NOMO-1 treated with dmso at 0.1 percent for 144 hours (cell line): ENCODE data around the gene PDK3.

Source experiments
- DNase-seq: peaks from one replicate; lab custom pipeline; 2025; ENCODE audit not compliant: unreplicated experiment; lab: John Stamatoyannopoulos, UW

The PDK3 gene

GRCh38 chrX:24480400-24480865 is 15.3 kb downstream of the PDK3 start:
- no peak for DNase-seq

DNA sequence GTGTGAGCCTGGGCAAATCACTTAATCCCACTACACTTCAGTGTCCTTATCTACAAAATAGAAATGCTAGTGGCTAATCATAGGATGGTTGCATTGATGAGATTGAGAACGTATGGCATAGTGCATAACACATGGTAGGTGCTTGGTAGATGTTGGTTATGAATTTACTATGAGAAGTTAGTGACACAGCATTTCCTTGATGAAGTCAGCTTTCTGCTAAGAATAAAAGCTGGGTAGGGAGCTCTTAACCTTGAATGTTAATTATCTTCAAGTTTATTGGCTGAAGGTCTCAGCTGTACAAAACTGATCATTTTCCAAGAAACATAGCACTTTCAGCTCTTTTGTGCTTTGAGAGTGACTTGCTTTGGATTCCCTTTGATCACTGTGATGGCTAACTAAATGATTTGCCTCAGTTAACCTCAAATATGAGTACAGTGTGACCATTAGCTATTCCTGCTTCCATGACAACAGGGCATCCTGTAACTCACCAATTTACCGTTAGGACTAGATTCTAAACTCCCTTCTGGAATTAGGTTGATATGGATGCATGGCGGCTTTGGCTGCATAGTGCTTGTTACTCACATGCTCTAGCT is 17.8 kb downstream of the PDK3 start:
- DNase-seq, result no peak

DNA sequence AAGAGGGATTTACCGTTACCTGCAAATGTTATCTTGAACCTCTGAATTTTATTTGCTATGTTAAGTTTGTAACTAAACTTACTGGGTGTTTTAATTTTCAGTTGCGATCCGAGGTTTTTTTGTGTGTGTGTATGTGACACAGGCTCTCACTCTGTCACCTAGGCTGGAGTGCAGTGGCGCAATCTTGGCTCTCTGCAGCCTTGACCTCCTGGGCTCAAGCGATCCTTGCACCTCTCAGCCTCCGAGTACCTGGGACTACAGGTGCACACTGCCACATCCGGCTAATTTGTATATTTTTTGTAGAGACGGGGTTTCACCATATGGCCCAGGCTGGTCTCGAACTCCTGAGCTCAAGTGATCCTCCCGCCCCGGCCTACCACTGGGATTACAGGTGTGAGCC is 18.5 kb downstream of the PDK3 start:
- no peak for DNase-seq

- no peak for DNase-seq
Observed at GRCh38 chrX:24485323-24485722, 20.2 kb downstream of the PDK3 start.

- DNase-seq, result no peak
Observed at GRCh38 chrX:24485976-24486680, 21.0 kb downstream of the PDK3 start.

DNA sequence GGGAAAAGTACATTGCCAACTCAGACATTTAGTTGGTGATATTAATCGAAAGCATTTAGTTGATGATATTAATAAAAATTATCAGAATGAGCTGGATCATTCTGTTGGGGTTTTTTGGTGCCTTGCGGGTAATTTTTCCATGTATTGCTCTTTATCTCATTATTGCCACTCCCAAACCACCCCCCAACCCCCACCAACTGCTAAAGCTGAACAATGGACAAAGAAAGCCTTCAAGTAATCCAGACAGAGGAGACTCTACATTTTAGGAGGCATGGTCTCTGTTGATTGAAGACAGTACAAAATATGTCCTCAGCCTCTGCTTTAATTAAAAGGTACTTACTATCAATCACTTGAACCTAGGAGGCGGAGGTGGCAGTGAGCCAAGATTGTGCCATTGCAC is 22.5 kb downstream of the PDK3 start:
- DNase-seq, result no peak

DNA sequence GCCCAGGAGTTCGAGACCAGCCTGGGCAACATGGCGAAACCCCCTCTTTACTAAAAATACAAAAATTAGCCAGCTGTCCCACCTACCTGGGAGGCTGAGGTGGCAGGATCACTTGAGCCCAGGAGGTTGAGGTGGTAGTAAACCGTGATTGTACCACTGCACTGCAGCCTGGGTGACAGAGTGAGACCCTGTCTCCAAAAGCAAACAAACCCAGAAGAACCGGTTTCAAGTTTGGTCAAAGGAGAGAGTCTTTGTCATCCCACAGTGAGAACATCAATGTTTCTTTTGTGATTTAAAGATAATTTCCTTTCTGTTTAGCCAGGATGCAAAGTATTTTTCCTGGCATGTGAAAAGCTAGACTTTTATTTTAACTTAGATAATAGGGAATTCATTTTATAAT is 26.7 kb downstream of the PDK3 start:
- no peak for DNase-seq

- no peak for DNase-seq
Observed at GRCh38 chrX:24493740-24494581, 28.9 kb downstream of the PDK3 start.

DNA sequence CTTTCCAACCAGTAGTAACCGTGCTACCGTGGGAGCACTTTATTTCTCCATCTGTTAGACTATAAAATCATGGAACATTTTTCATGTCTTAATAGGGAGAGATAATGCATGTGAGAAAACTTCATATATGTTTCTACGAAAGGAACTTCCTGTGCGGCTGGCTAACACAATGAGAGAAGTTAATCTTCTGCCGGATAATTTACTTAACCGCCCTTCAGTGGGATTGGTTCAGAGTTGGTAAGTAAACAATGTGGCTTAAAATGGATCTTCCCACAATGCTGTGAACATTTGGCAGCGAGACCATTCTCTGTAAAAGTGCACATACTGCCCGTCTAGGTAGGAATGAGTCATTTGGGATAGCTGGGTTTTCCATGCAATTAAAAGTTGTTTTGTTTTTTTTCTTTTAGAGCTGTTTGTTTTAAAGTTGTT is 29.6 kb downstream of the PDK3 start:
- peak; percentile 17 for DNase-seq

- DNase-seq, result no peak
Observed at GRCh38 chrX:24495700-24496099, 30.6 kb downstream of the PDK3 start.

DNA sequence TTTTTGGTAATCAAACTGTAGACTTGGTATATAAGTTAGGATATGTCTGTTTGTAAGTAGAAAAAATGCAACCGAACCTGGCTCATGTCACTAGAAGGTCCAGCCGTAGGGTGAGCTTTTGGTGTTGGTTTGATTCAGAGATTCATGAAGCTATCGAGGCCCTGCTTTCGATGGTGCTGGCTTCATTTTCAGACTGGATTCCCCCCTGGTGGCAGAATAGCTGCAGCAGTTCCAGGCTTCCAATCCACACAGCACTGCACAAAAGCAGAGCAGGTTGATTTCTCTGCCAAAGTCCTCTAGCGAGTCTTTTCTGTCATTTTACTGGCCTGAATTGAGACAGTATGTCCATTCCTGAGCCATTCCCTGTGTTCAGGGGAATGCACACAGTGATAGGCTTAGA is 33.1 kb downstream of the PDK3 start:
- no peak for DNase-seq

- no peak for DNase-seq
Observed at GRCh38 chrX:24498975-24499374, 33.9 kb downstream of the PDK3 start.

GRCh38 chrX:24506082-24506481 is 41.0 kb downstream of the PDK3 start:
- DNase-seq, result no peak

- DNase-seq, result no peak
Observed at GRCh38 chrX:24508375-24508774, 43.3 kb downstream of the PDK3 start.

DNA sequence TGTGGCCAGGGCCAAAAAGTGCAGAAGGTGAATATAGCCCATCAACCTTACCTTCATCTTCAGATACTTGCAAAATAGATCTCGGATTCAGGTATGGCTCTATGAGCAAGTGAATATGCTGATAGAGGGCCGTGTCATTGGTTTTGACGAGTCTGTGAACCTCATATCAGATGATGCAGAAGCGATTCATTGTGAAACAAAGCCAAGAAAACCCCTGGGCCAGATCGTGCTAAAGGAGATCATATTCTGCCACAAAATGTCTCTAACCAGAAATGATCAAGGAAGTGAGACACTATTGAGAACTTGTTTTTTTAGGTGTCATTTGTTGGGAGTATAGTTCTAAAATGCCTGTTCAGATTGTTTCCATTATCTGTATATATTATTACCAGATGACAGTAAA is 48.3 kb downstream of the PDK3 start:
- DNase-seq, result no peak

DNA sequence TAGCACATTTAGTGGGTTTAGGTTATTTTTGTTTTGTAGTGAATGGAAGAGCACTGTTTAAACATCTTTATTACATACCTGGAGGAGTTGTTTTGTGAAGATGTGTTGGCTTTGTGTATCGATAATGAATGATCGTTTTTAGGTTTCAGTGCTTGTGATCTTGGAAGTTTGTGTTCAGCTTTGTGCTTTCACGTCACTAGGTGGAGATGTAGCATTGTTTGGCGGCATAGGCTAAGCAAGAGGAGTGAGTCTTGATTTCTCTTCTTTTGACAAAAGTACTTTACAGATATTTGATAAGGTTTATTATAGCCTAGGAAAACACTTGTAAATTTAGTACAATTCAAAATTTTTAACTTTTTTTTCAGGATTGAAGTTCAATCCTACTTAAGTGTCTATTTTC is 50.4 kb downstream of the PDK3 start:
- DNase-seq, result no peak

- no peak for DNase-seq
Observed at GRCh38 chrX:24520472-24520871, 55.4 kb downstream of the PDK3 start.

GRCh38 chrX:24525455-24525854 is 60.4 kb downstream of the PDK3 start:
- DNase-seq, result no peak

DNA sequence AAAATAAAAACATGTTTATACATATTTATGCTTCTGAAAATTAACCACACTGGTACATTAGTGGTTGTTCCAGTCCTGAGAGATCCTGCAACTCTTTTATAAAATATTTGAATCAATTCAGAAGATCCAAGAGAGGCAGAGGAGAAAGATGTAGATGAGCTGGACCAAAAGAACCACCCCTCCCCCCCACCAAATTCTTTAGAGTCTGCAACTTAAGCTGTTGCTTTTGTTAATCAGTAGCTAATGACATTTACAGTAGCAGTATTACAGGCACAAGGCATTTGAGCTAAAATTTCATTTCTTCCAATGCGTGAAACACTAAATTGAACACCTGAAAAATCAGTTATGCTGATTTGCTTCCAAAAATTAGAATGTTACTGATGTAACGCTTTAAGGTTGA is 61.5 kb downstream of the PDK3 start:
- DNase-seq, result no peak

GRCh38 chrX:24528605-24529004 is 63.5 kb downstream of the PDK3 start:
- DNase-seq, result no peak

GRCh38 chrX:24536551-24536950 is 71.5 kb downstream of the PDK3 start:
- DNase-seq, result no peak

- no peak for DNase-seq
Observed at GRCh38 chrX:24542756-24543155, 77.7 kb downstream of the PDK3 start.
